SH-SY5Y (cell line): ENCODE data around the gene RO60.

Source experiments
- GATA2 ChIP-seq: IDR thresholded peaks from 2 replicates; pipeline ENCODE4 v1.6.1; 2011; ENCODE audit warnings: mild to moderate bottlenecking, low read depth, low read length
- GATA3 ChIP-seq: IDR thresholded peaks from 2 replicates; pipeline ENCODE4 v1.6.1; 2011; ENCODE audit warnings: low read depth, mild to moderate bottlenecking, low read length, moderate library complexity

RO60 gene

GRCh38 chr1:193085263-193085662 is 25.9 kb downstream of the RO60 start:
- TF ChIP-seq GATA2 (no peak), GATA3 (no peak)

- TF ChIP-seq GATA2 (no peak), GATA3 (no peak)
Observed at GRCh38 chr1:193086342-193086741, 26.9 kb downstream of the RO60 start.

- TF ChIP-seq GATA3 (no peak), GATA2 (no peak)
Observed at GRCh38 chr1:193087893-193088292, 28.5 kb downstream of the RO60 start.

GRCh38 chr1:193090865-193091264 is 31.5 kb downstream of the RO60 start:
- TF ChIP-seq GATA3 (no peak), GATA2 (no peak)

- no peak for TF ChIP-seq GATA3
- TF ChIP-seq GATA2 = no peak
Observed at GRCh38 chr1:193094112-193094511, 34.7 kb downstream of the RO60 start.

- TF ChIP-seq GATA3 = no peak
- TF ChIP-seq GATA2 = no peak
Observed at GRCh38 chr1:193102662-193103061, 43.2 kb downstream of the RO60 start.

GRCh38 chr1:193103759-193104501 is 44.5 kb downstream of the RO60 start:
- TF ChIP-seq GATA3 (no peak), GATA2 (no peak)

- peak; percentile 85 for TF ChIP-seq GATA2
- TF ChIP-seq GATA3 = no peak
Observed at GRCh38 chr1:193104502-193104906, 45.1 kb downstream of the RO60 start.

GRCh38 chr1:193104907-193105820 is 45.8 kb downstream of the RO60 start, which contains the start of gene GLRX2:
Gene GLRX2 (minus strand): TSS chr1:193105414. CDS start chr1:193105382, 32 bp downstream.
- no peak for TF ChIP-seq GATA3
- TF ChIP-seq GATA2 = peak; percentile 48

- TF ChIP-seq GATA2 (no peak), GATA3 (no peak)
Observed at GRCh38 chr1:193105821-193106177, 46.4 kb downstream of the RO60 start.

GRCh38 chr1:193108471-193108870 is 49.1 kb downstream of the RO60 start:
- no peak for TF ChIP-seq GATA3
- TF ChIP-seq GATA2 = no peak
